Dedifferentiated amniotic fluid mesenchymal stem cell (primary cell): Measurements from ENCODE around the gene ATAT1.

Experiments
- DNase-seq: peaks from one replicate; pipeline ENCODE4 v3.0.0-alpha.2; 2016; ENCODE audit errors: extremely low spot score

ATAT1 gene

DNA sequence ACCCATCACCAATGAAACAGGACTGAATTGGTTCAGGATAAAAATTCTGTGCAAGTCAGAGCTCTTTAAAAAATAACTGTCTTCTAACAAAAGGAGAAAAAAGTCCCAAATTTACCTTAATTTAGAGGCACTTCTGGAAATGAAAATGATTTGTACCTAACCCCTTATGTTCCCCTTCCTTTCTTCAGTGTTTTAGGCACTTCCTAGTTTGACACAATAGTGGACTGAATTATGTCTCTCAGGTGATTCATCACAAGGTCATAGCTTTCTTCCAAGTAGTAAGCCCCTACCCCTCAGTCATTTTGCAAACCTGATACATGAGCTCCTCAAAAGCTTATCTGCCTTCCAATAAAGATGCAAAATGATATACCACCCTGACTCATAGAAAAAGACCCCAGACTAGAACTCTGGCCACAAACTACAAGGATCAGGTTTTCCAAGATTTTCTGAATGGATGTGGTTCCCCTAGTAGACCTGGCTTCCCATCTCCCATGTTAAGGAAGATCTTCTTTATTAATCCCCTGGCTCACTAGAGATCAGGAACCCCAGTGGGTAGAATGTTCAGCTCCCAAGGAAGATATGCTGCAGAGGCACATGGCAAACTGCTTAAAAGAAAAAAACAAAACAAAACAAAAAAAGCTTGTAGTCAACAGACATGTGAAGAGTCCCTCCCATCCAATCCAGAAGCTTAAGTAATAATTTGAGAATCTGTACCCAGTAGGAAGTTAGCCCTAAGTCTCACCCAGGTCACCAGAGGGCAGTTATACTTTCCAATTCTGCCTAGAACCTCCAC lies 13.2 kb upstream of the ATAT1 start:
- DNase-seq, result no peak

DNA sequence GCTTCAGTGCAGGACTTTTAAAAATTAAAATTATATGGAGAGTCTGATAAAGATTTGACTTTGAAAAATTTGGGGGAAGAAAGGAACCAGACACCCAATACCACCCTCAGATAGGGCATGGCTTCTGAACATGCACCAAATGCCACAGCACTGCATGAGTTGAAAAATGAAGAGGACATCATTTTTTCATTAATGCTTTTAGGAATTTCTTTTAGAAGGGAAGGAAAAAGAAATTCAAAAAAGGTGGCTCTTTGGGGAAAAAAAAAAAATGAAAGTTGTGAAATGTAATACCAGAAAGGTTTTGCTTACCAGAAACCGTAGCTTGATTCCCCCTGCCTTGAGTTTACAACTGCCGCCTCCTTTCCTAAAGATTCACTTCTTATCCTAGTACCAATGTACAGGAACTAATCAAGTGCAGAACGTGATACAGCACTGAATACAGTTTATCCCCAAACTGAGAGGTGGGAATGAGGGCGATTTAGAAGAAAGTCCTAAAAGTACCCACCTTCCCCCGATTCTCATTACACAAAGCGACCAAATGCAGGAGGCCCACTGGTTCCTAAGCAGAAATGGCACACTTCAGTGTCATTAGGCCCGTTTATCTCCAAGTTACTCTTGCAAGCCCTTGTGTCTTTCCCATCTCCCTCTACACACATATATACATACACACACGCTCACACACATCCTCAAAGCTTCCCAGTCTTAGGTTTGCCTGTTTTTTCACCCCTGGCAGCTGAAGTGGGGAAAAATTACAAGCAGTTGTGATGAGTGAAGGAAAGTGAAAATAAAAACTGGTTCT lies 12.4 kb upstream of the ATAT1 start:
- DNase-seq, result no peak

- peak; percentile 98 for DNase-seq
Measured at GRCh38 chr6:30614843-30615218, 11.8 kb upstream of the ATAT1 start.

GRCh38 chr6:30615219-30615957 lies 11.3 kb upstream of the ATAT1 start:
- peak; percentile 40 for DNase-seq

- DNase-seq, result no peak
Measured at GRCh38 chr6:30615958-30616810, 10.5 kb upstream of the ATAT1 start.

DNA sequence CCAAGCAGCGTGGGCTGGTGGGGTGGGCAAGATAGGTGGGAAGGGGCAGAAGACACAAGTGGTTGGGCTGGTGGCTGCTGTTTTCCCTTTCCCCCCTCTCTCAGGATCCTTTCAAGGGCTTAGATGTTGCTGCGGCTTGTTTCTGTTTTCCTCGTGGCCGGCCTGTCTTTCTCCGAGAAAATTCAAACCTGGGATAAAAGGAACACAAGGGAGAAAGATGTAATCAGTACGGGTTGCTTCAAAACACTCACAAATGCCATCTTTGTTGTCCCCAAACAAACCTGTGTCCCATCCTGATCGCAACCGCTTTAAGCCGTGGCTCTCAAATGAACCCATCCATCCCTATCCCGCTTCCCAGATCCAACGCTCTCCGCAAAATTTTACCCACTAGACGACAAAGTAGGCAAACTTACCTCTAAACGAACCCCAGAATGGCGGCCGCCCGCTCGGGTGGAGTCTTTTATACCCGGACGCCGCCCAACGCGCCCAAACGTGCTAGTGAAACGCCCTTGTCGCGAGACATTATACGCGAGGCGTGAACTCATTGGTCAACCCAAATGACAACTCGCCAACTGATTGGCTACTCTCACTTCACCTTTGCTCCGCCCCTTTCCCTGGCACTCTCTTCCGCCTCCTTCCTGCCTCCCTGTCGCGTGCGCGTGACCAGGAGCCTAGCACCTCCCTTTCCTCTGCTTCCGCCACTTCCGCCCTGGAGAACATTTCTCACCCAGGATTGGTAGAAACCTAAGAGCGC lies 9.7 kb upstream of the ATAT1 start, which contains the start of gene PPP1R10:
TSS of gene PPP1R10 (minus strand) at position 433 of the 754 bp plus-strand sequence. CDS start 7,299 bp downstream, outside the sequence.
- DNase-seq, result peak; percentile 100

DNA sequence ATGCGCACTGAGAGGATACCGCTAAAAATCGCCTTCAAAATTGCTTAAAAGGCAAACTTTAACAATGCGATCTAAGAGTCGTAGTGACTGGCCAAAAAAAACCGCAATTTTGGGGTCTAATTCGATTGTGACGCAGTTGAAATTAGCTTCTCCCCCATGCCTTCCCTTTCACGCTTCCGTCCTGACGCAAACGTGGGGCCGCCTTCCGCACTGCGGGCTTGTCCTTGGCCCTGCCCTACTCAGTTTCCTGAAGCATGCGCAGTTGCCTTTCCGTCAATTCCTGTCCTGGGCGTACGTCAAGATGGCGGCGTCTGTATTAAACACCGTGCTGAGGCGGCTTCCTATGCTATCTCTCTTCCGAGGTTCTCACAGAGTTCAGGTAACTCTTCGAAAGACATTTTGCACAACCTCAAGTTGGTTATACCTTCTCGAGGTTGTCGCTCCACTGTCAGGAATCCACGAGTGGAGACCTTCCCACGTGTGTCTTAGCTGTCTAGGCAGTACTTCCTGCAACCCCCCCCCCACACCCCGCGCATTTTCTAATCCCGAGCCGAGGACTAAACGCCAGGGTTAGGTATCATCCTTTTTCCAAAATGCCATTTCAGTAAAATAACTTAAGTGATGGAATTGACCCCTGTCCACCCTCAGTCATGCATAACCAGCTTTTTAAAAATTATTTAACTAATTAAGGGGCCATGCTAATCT lies 9.0 kb upstream of the ATAT1 start, which contains the start of gene MRPS18B:
TSS of gene MRPS18B (plus strand) at position 276 of the 705 bp plus-strand sequence. CDS start at position 302, 26 bp downstream.
- peak; percentile 98 for DNase-seq

GRCh38 chr6:30618270-30618797 lies 8.3 kb upstream of the ATAT1 start:
- no peak for DNase-seq

DNA sequence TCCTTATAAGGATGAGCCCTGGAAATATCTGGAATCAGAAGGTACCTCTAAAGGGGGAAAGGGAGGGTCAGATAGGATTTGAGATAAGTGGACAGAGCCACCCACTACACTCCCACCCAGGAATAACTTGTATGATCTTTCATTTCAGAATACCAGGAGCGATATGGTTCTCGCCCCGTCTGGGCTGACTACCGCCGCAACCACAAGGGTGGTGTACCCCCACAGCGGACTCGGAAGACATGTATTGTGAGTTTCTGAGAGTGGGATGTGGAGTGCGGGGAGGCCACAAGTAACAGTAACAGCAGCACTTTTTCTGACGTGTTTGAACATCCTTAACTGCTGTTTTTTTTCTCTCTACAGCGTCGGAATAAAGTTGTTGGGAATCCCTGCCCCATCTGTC lies 7.1 kb upstream of the ATAT1 start:
- DNase-seq, result no peak

DNA sequence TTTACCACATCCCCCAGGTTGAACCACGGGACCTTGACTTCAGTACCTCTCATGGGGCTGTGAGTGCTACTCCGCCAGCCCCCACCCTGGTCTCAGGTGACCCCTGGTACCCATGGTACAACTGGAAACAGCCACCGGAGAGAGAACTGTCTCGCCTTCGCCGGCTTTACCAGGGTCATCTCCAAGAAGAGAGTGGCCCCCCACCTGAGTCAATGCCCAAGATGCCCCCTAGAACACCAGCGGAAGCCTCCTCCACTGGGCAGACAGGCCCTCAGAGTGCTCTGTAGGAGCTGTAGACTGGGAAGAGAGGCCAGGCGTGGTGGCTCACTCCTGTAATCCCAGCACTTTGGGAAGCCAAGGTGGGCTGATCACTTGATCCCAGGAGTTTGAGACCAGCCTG lies 1.2 kb upstream of the ATAT1 start:
- DNase-seq, result no peak

- no peak for DNase-seq
Measured at GRCh38 chr6:30635834-30636233, 9.2 kb downstream of the ATAT1 start.

GRCh38 chr6:30640481-30640880 lies 13.8 kb downstream of the ATAT1 start:
- no peak for DNase-seq

GRCh38 chr6:30641048-30641447 lies 14.4 kb downstream of the ATAT1 start:
- DNase-seq, result no peak

DNA sequence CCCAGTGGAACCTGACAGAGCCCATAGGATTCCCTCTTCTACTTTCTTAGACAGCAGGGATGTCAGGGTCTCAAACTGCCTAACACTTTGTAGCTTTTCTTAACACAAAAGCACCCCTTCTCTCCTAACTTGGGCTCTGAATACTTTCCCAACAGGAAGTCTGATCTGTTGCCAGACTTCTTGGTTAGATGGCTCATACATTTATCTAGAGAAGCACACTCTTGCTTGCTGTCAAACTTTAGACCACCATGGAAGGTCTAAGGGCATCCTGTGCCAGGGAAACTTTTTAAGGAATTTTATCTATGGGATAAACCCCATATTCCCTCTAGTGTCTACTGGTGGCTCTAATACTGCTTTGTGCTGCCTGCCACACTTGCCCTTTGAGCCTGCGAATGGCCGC lies 17.0 kb downstream of the ATAT1 start:
- DNase-seq, result no peak

- DNase-seq, result no peak
Measured at GRCh38 chr6:30644769-30645168, 18.1 kb downstream of the ATAT1 start.

- no peak for DNase-seq
Measured at GRCh38 chr6:30645989-30646388, 19.3 kb downstream of the ATAT1 start.

GRCh38 chr6:30646450-30647241 lies 20.0 kb downstream of the ATAT1 start, which contains the start of gene C6orf136:
C6orf136 (plus strand) TSS chr6:30647133; CDS start chr6:30647232, 99 bp downstream.
- DNase-seq, result peak; percentile 87
